SU-DHL-6 (cell line): ENCODE results near the gene AGTPBP1.
"Not testable (repeated sequence)": the region's sequence is repeated elsewhere in the genome, so short reads cannot be mapped to it uniquely, and the experiment has no call there.

Experiments
- H2AFZ ChIP-seq: fragments of 200-600 bp; sonication (generic); 2 replicates; pipeline ENCODE4 v1.6.1; 2014; ENCODE audit warnings: low read depth, mild to moderate bottlenecking, moderate library complexity, mixed read lengths, antibody characterized with exemption, low read length; ENCODE audit not compliant: severe bottlenecking
- H3F3A ChIP-seq: fragments of 200-600 bp; shearing (Covaris generic); 2 replicates; pipeline ENCODE4 v1.6.0; 2016; ENCODE audit warnings: antibody characterized with exemption, mild to moderate bottlenecking; ENCODE audit not compliant: insufficient read depth
- H3K27ac ChIP-seq: fragments of 200-600 bp; sonication (generic); 2 replicates; pipeline ENCODE4 v1.5.1; 2016; ENCODE audit warnings: low read depth, mild to moderate bottlenecking, low read length, moderate library complexity, mixed read lengths
- H3K27me3 ChIP-seq: fragments of 200-600 bp; sonication (generic), shearing (Covaris generic); 2 replicates; pipeline ENCODE4 v1.6.0; 2014; ENCODE audit warnings: mild to moderate bottlenecking, low read length
- H3K36me3 ChIP-seq: fragments of 200-600 bp; sonication (generic); 2 replicates; pipeline ENCODE4 v1.6.1; 2014; ENCODE audit warnings: mild to moderate bottlenecking, low read length, mixed read lengths
- H3K4me2 ChIP-seq: fragments of 300-600, 200-600 bp; shearing (Covaris generic), sonication (generic); 2 replicates; pipeline ENCODE4 v1.6.0; 2014; ENCODE audit warnings: low read length, low read depth, mild to moderate bottlenecking; ENCODE audit not compliant: poor library complexity, severe bottlenecking
- H3K4me3 ChIP-seq: fragments of 200-600 bp; sonication (generic); 2 replicates; pipeline ENCODE4 v1.5.1; 2014; ENCODE audit warnings: antibody characterized with exemption, low read length, mild to moderate bottlenecking, mixed read lengths; ENCODE audit not compliant: insufficient read depth, poor library complexity, severe bottlenecking
- H3K79me2 ChIP-seq: fragments of 200-600 bp; sonication (generic); 2 replicates; pipeline ENCODE4 v1.6.1; 2014; ENCODE audit warnings: mild to moderate bottlenecking, low read length, moderate library complexity; ENCODE audit not compliant: insufficient read depth
- H3K9ac ChIP-seq: fragments of 200-600 bp; sonication (generic); 2 replicates; pipeline ENCODE4 v1.7.0; 2014; ENCODE audit warnings: mild to moderate bottlenecking, low read length
- H3K9me2 ChIP-seq: fragments of 200-600 bp; sonication (generic); replicated peaks from 2 replicates; pipeline ENCODE4 v1.6.1; 2014; ENCODE audit warnings: low read length; ENCODE audit not compliant: insufficient read depth
- H3K9me3 ChIP-seq: fragments of 200-600 bp; sonication (generic); 2 replicates; pipeline ENCODE4 v1.6.1; 2014; ENCODE audit warnings: low read length, mixed read lengths; ENCODE audit not compliant: insufficient read depth
- H4K20me1 ChIP-seq: fragments of 200-600 bp; sonication (generic); 2 replicates; pipeline ENCODE4 v1.6.1; 2014; ENCODE audit warnings: low read depth, mild to moderate bottlenecking, antibody characterized with exemption, low read length, moderate library complexity, mixed read lengths
- CTCF ChIP-seq: fragments of 200-600 bp; sonication (generic); IDR thresholded peaks from one replicate; pipeline ENCODE4 v1.5.1; 2017; ENCODE audit warnings: antibody characterized with exemption, mild to moderate bottlenecking, low read length, moderate library complexity; ENCODE audit not compliant: insufficient read depth, poor library complexity, severe bottlenecking
- EZH2phosphoT487 ChIP-seq: fragments of 200-600 bp; sonication (generic), shearing (Covaris generic); conservative IDR thresholded peaks from 2 replicates; pipeline ENCODE4 v1.6.1; 2018; ENCODE audit warnings: mild to moderate bottlenecking, antibody characterized with exemption, low read length, moderate library complexity, mixed read lengths

Gene AGTPBP1

GRCh38 chr9:85577353-85577952, 164.3 kb downstream of the AGTPBP1 start:
- no peak overlapping the region for H3K4me3 ChIP-seq
- H3K36me3 ChIP-seq = 0 out of 2 replicates have a peak, but pooled peaks cover 3% of the 10 kb centered on the region
- H2AFZ ChIP-seq = no peak overlapping the region
- no peaks in the 10 kb centered on the region; the same call in 1 of the 2 replicates for H4K20me1 ChIP-seq
- no peaks in the 10 kb centered on the region for H3F3A ChIP-seq
- no peaks in the 10 kb centered on the region for H3K9me2 ChIP-seq
- no peaks in the 10 kb centered on the region for H3K9me3 ChIP-seq
- H3K79me2 ChIP-seq = no peaks in the 10 kb centered on the region
- TF ChIP-seq EZH2phosphoT487 (no peak), CTCF (no peak)
- no peak overlapping the region for H3K4me2 ChIP-seq
- H3K9ac ChIP-seq = no peak overlapping the region
- H3K27ac ChIP-seq = no peak overlapping the region
- no peaks in the 10 kb centered on the region for H3K27me3 ChIP-seq

GRCh38 chr9:85575868-85576267, 165.9 kb downstream of the AGTPBP1 start:
- Histone ChIP-seq H3K9ac (no peak overlapping the region), H3K27me3 (no peaks in the 10 kb centered on the region), H2AFZ (no peak overlapping the region), H3K27ac (no peak overlapping the region), H3K4me2 (no peak overlapping the region), H3K9me2 (no peaks in the 10 kb centered on the region), H3K4me3 (no peak overlapping the region), H3K79me2 (no peaks in the 10 kb centered on the region), H3K9me3 (no peaks in the 10 kb centered on the region), H4K20me1 (no peaks in the 10 kb centered on the region; the same call in 1 of the 2 replicates), H3F3A (no peaks in the 10 kb centered on the region), H3K36me3 (0 out of 2 replicates have a peak, but pooled peaks cover 3% of the 10 kb centered on the region)
- TF ChIP-seq EZH2phosphoT487 (no peak), CTCF (no peak)

- not testable (repeated sequence) for H2AFZ ChIP-seq
Observed at GRCh38 chr9:85573546-85573945, 168.2 kb downstream of the AGTPBP1 start.

GRCh38 chr9:85572917-85573316, 168.8 kb downstream of the AGTPBP1 start:
- not testable (repeated sequence) for H2AFZ ChIP-seq, H3K9me3 ChIP-seq, H3K9ac ChIP-seq, H3K79me2 ChIP-seq, H3K27ac ChIP-seq, H3K36me3 ChIP-seq, H3K4me2 ChIP-seq, H4K20me1 ChIP-seq, H3F3A ChIP-seq, H3K4me3 ChIP-seq, H3K9me2 ChIP-seq, H3K27me3 ChIP-seq

More at GRCh38 chr9:85573546-85573945, 168.2 kb downstream of the AGTPBP1 start:
- not testable (repeated sequence) for H4K20me1 ChIP-seq, H3K36me3 ChIP-seq, H3K27me3 ChIP-seq, H3K9me2 ChIP-seq, H3K4me3 ChIP-seq, H3K9me3 ChIP-seq, H3F3A ChIP-seq, H3K27ac ChIP-seq, H3K9ac ChIP-seq, H3K4me2 ChIP-seq, H3K79me2 ChIP-seq
